T-helper 2 cell treated with Interferon-gamma antibody and Interleukin-4, amounts not matched to agents 5 μg/mL and 100 μg/mL, for 36 hours (primary cell): ENCODE measurements around the gene EPG5.
"Not testable (repeated sequence)": the region's sequence is repeated elsewhere in the genome, so short reads cannot be mapped to it uniquely, and the experiment has no call there.

Experiments used
- DNase-seq: peaks from one replicate; pipeline ENCODE4 v3.0.0; 2021; ENCODE audit warnings: low spot score
- H3K27ac Mint-ChIP-seq: one replicate; pipeline ENCODE4 v1.8.0; 2021; ENCODE audit warnings: mild to moderate bottlenecking, mixed read lengths
- H3K27me3 Mint-ChIP-seq: one replicate; pipeline ENCODE4 v1.8.0; 2021; ENCODE audit warnings: low read depth, mixed read lengths
- H3K36me3 Mint-ChIP-seq: one replicate; pipeline ENCODE4 v1.8.0; 2021; ENCODE audit warnings: low read depth, mixed read lengths
- H3K4me1 Mint-ChIP-seq: one replicate; pipeline ENCODE4 v1.8.0; 2021; ENCODE audit warnings: low read depth, mixed read lengths
- H3K4me3 Mint-ChIP-seq: one replicate; pipeline ENCODE4 v1.8.0; 2022; ENCODE audit warnings: mild to moderate bottlenecking, moderate library complexity, mixed read lengths
- H3K9me3 Mint-ChIP-seq: one replicate; pipeline ENCODE4 v1.8.0; 2021; ENCODE audit warnings: mixed read lengths

EPG5 gene

GRCh38 chr18:45839414-45840395, 127.4 kb downstream of the EPG5 start:
- H3K36me3 Mint-ChIP-seq: no peaks in the 10 kb centered on the region
- H3K4me3 Mint-ChIP-seq: no peak overlapping the region
- peaks cover 6% of the 10 kb centered on the region for H3K4me1 Mint-ChIP-seq
- H3K27ac Mint-ChIP-seq: no peak overlapping the region
- peaks cover 44% of the 10 kb centered on the region for H3K27me3 Mint-ChIP-seq
- no peaks in the 10 kb centered on the region for H3K9me3 Mint-ChIP-seq
- DNase-seq: no peak

GRCh38 chr18:45838302-45839070, 128.6 kb downstream of the EPG5 start:
- H3K4me1 Mint-ChIP-seq: peaks cover 6% of the 10 kb centered on the region
- H3K36me3 Mint-ChIP-seq: no peaks in the 10 kb centered on the region
- no peak for DNase-seq
- H3K9me3 Mint-ChIP-seq: no peaks in the 10 kb centered on the region
- H3K27me3 Mint-ChIP-seq: peaks cover 54% of the 10 kb centered on the region
- no peak overlapping the region for H3K27ac Mint-ChIP-seq
- H3K4me3 Mint-ChIP-seq: no peak overlapping the region

GRCh38 chr18:45837283-45838070, 129.7 kb downstream of the EPG5 start:
- Mint-ChIP-seq H3K27me3 (peaks cover 56% of the 10 kb centered on the region), H3K27ac (no peak overlapping the region), H3K4me3 (no peak overlapping the region)

GRCh38 chr18:45836242-45837205, 130.6 kb downstream of the EPG5 start:
- DNase-seq: no peak
- H3K4me3 Mint-ChIP-seq: peak overlapping the region; percentile 51
- H3K36me3 Mint-ChIP-seq: no peaks in the 10 kb centered on the region
- peaks cover 56% of the 10 kb centered on the region for H3K27me3 Mint-ChIP-seq
- no peak overlapping the region for H3K27ac Mint-ChIP-seq
- H3K4me1 Mint-ChIP-seq: peaks cover 6% of the 10 kb centered on the region
- no peaks in the 10 kb centered on the region for H3K9me3 Mint-ChIP-seq

More at GRCh38 chr18:45837283-45838070, 129.7 kb downstream of the EPG5 start:
- Mint-ChIP-seq H3K36me3 (no peaks in the 10 kb centered on the region), H3K9me3 (no peaks in the 10 kb centered on the region), H3K4me1 (peaks cover 6% of the 10 kb centered on the region)
- DNase-seq: peak; percentile 56

- no peak overlapping the region for H3K4me3 Mint-ChIP-seq
- no peak for DNase-seq
- no peak overlapping the region for H3K27ac Mint-ChIP-seq
- peaks cover 52% of the 10 kb centered on the region for H3K27me3 Mint-ChIP-seq
- peaks cover 6% of the 10 kb centered on the region for H3K4me1 Mint-ChIP-seq
- H3K36me3 Mint-ChIP-seq: no peaks in the 10 kb centered on the region
- H3K9me3 Mint-ChIP-seq: no peaks in the 10 kb centered on the region
Observed at GRCh38 chr18:45835057-45835636, 132.0 kb downstream of the EPG5 start.

GRCh38 chr18:45834306-45834705, 132.8 kb downstream of the EPG5 start:
- Mint-ChIP-seq H3K27me3 (peaks cover 49% of the 10 kb centered on the region), H3K27ac (no peak overlapping the region), H3K9me3 (no peaks in the 10 kb centered on the region), H3K36me3 (no peaks in the 10 kb centered on the region), H3K4me3 (no peak overlapping the region), H3K4me1 (peaks cover 6% of the 10 kb centered on the region)
- no peak for DNase-seq

- Mint-ChIP-seq H3K27ac (no peak overlapping the region), H3K9me3 (no peaks in the 10 kb centered on the region), H3K36me3 (no peaks in the 10 kb centered on the region), H3K27me3 (peaks cover 46% of the 10 kb centered on the region), H3K4me1 (peaks cover 7% of the 10 kb centered on the region), H3K4me3 (no peak overlapping the region)
- no peak for DNase-seq
Observed at GRCh38 chr18:45833846-45834245, 133.3 kb downstream of the EPG5 start.

GRCh38 chr18:45830917-45831316, 136.2 kb downstream of the EPG5 start:
- H3K27ac Mint-ChIP-seq: no peak overlapping the region
- no peaks in the 10 kb centered on the region for H3K36me3 Mint-ChIP-seq

GRCh38 chr18:45829855-45830254, 137.3 kb downstream of the EPG5 start:
- no peak for DNase-seq
- Mint-ChIP-seq H3K4me1 (peaks cover 12% of the 10 kb centered on the region), H3K4me3 (no peak overlapping the region), H3K36me3 (no peaks in the 10 kb centered on the region), H3K9me3 (no peaks in the 10 kb centered on the region), H3K27ac (no peak overlapping the region), H3K27me3 (peaks cover 21% of the 10 kb centered on the region)

More at GRCh38 chr18:45830917-45831316, 136.2 kb downstream of the EPG5 start:
- Mint-ChIP-seq H3K4me1 (peaks cover 12% of the 10 kb centered on the region), H3K4me3 (no peak overlapping the region), H3K27me3 (peaks cover 31% of the 10 kb centered on the region), H3K9me3 (no peaks in the 10 kb centered on the region)
- no peak for DNase-seq

GRCh38 chr18:45828917-45829811, 138.0 kb downstream of the EPG5 start:
- DNase-seq: no peak
- Mint-ChIP-seq H3K4me1 (peaks cover 12% of the 10 kb centered on the region), H3K36me3 (no peaks in the 10 kb centered on the region), H3K9me3 (no peaks in the 10 kb centered on the region), H3K27me3 (peaks cover 22% of the 10 kb centered on the region), H3K4me3 (no peak overlapping the region), H3K27ac (no peak overlapping the region)

GRCh38 chr18:45826716-45827115, 140.4 kb downstream of the EPG5 start:
- not testable (repeated sequence) for H3K27ac Mint-ChIP-seq, H3K4me3 Mint-ChIP-seq, H3K9me3 Mint-ChIP-seq, DNase-seq, H3K36me3 Mint-ChIP-seq
- Mint-ChIP-seq H3K4me1 (peaks cover 12% of the 10 kb centered on the region), H3K27me3 (peaks cover 24% of the 10 kb centered on the region)

- Mint-ChIP-seq H3K36me3 (no peaks in the 10 kb centered on the region), H3K9me3 (no peaks in the 10 kb centered on the region), H3K4me3 (no peak overlapping the region), H3K27me3 (peaks cover 29% of the 10 kb centered on the region), H3K4me1 (peaks cover 12% of the 10 kb centered on the region), H3K27ac (no peak overlapping the region)
- DNase-seq: no peak
Observed at GRCh38 chr18:45826084-45826483, 141.0 kb downstream of the EPG5 start.
